Caco-2 (cell line): ENCODE results near the gene STK16. TPM values are rescaled to one million over a fixed set of nuclear protein-coding genes. Genes with fewer than 3 reads are reported as not detected.
A peak's percentile ranks its signal among the peaks of the same experiment; 100 is the strongest.

Source experiments
- BruUV-seq: library from RNA; stranded (reverse); fragments of 400-500 nt; replicated peaks from 2 replicates; lab custom pipeline; 2021; lab: Mats Ljungman, UMichigan
- CTCF ChIA-PET: fragments of 300-600 bp; sonication (Branson Sonifier 250); formaldehyde crosslinking; loops from one replicate; lab custom pipeline; 2022; ENCODE audit warnings: antibody characterized with exemption; lab: Charles Lee
- POLR2A ChIA-PET: fragments of 300-600 bp; sonication (Branson Sonifier 250); formaldehyde crosslinking; loops from one replicate; lab custom pipeline; 2022; ENCODE audit warnings: antibody characterized with exemption; lab: Charles Lee
- DNase-seq, 2 experiments: peaks; one replicate each; pipeline versions ENCODE4 v3.0.0 to v3.0.0-alpha.2; 2020 to 2022
- H3K27me3 ChIP-seq: replicated peaks from 2 replicates; pipeline ENCODE4 v1.6.0; 2011; ENCODE audit warnings: low read length; ENCODE audit not compliant: control insufficient read depth, insufficient read depth
- H3K36me3 ChIP-seq: 2 replicates; pipeline ENCODE4 v1.5.1; 2011; ENCODE audit warnings: low read length; ENCODE audit not compliant: control insufficient read depth, insufficient read depth
- H3K4me1 ChIP-seq: fragments of 250-450 bp; sonication (Bioruptor Pico); 2 replicates; pipeline ENCODE4 v1.5.1; 2020; ENCODE audit warnings: mild to moderate bottlenecking
- H3K4me3 ChIP-seq: 2 replicates; pipeline ENCODE4 v1.5.1; 2011; ENCODE audit warnings: low read depth, mild to moderate bottlenecking, control low read depth, low read length
- H3K9me3 ChIP-seq: fragments of 250-450 bp; sonication (Bioruptor Pico); 2 replicates; pipeline ENCODE4 v1.5.1; 2020; ENCODE audit warnings: mild to moderate bottlenecking, moderate library complexity
- H3K27ac Mint-ChIP-seq: one replicate; pipeline ENCODE4 v1.8.0; 2022; ENCODE audit warnings: mixed read lengths; ENCODE audit not compliant: unreplicated experiment
- H3K27me3 Mint-ChIP-seq: one replicate; pipeline ENCODE4 v1.8.0; 2022; ENCODE audit warnings: mixed read lengths; ENCODE audit not compliant: insufficient read depth, unreplicated experiment
- H3K36me3 Mint-ChIP-seq: one replicate; pipeline ENCODE4 v1.8.0; 2022; ENCODE audit warnings: mild to moderate bottlenecking, mixed read lengths; ENCODE audit not compliant: insufficient read depth, unreplicated experiment
- H3K4me1 Mint-ChIP-seq: one replicate; pipeline ENCODE4 v1.8.0; 2022; ENCODE audit warnings: low read depth, mixed read lengths; ENCODE audit not compliant: unreplicated experiment
- H3K4me3 Mint-ChIP-seq: one replicate; pipeline ENCODE4 v1.8.0; 2022; ENCODE audit warnings: mild to moderate bottlenecking, moderate library complexity, mixed read lengths; ENCODE audit not compliant: unreplicated experiment
- H3K9me3 Mint-ChIP-seq: one replicate; pipeline ENCODE4 v1.8.0; 2022; ENCODE audit warnings: mixed read lengths; ENCODE audit not compliant: unreplicated experiment
- CTCF ChIP-seq, 2 experiments: fragments of 200-600 bp in 1 of 2; IDR thresholded peaks; 1 replicate in 1 of 2; 2 replicates in 1 of 2; pipeline versions ENCODE4 v1.5.1 to v1.8.0; 2011 to 2022; ENCODE audit warnings: antibody characterized with exemption in 1 of 2, control low read depth in 1 of 2, inconsistent platforms in 1 of 2, low read depth in 1 of 2, low read length in 1 of 2, mild to moderate bottlenecking in 1 of 2, moderate library complexity in 1 of 2; ENCODE audit not compliant: insufficient read depth in 1 of 2, severe bottlenecking in 1 of 2, unreplicated experiment in 1 of 2
- intact Hi-C: fragments of 100-400 bp; cut with micrococcal nuclease; formaldehyde crosslinking; loops from one replicate; pipeline ENCODE4 v1.10.0; 2022; ENCODE audit not compliant: unreplicated experiment
- total RNA-seq: library from RNA; stranded (reverse); gene quantifications from 2 replicates; pipeline ENCODE4 v1.2.3, GENCODE V29; 2022

Gene STK16
- total RNA-seq, 1 experiment from 2014 or later, result 26.6 TPM

DNA sequence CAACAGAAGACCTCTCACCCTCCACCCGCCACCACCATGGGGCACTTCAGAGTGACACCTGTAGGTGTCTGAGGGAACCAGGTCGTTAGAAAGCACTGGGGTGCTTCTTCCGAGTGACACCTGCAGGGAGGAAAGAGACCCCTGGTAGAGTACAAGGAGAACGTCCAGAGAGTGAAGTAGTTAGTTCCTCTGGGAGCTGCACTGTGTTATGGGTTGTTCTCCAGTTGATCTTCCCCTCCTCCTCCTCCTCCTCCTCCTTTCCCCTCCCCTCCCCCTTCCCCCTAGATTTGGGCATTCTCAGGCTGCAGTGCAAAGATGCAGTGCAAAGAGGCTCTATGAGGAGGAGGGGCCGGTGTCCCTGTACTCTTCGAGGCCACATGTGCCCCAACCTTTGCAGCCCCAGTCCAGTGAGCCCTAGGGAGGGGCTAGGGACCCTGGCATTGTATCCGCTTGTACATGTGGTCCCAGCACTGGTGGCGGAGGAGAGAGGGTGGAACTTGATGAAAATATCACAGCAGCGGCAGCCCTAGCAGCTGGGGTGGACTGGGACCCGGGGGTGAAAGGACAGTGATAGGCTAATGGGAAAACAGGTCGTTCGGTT, 34.7 kb downstream of the STK16 start:
- POLR2A ChIA-PET, result interaction anchor here (1.0 to 1.9 kb wide), 3 partner anchors 35 to 219 kb away, joined by 5 to 8 read pairs (median 6); partner anchors contain the start of genes ANKZF1, ATG9A, GLB1L and GMPPA
- peak overlapping the region; percentile 85 for H3K4me3 ChIP-seq
- peaks cover 13% of the 10 kb centered on the region for H3K4me1 Mint-ChIP-seq
- DNase-seq, result no peak
- H3K9me3 ChIP-seq, result no peaks in the 10 kb centered on the region
- CTCF ChIA-PET, result interaction anchor here (1.4 to 5.8 kb wide), 4 partner anchors 15 to 62 kb away, joined by 4 to 92 read pairs (median 16); no protein-coding TSS in a partner anchor
- TF ChIP-seq CTCF (IDR thresholded peaks at IDR 0.05; ENCODE audit: insufficient read depth in 1 of 2, low read depth in 1 of 2, low read length in 1 of 2, severe bottlenecking in 1 of 2, unreplicated experiment in 1 of 2), result peak in 1 of 2 experiments; percentile 24
- H3K36me3 ChIP-seq, result peaks cover 3% of the 10 kb centered on the region
- no TSS peak for BruUV-seq
- intact Hi-C loops, result loop anchor here (1.0 to 5.0 kb wide), 5 partner anchors 26 to 103 kb away; partner anchors contain the start of genes ABCB6, ANKZF1, ATG9A and CNPPD1
- H3K27ac Mint-ChIP-seq, result peak overlapping the region; percentile 98
- no peaks in the 10 kb centered on the region for H3K27me3 ChIP-seq
- peaks cover 16% of the 10 kb centered on the region for H3K36me3 Mint-ChIP-seq
- H3K27me3 Mint-ChIP-seq, result no peaks in the 10 kb centered on the region
- H3K4me3 Mint-ChIP-seq, result peak overlapping the region; percentile 98
- H3K4me1 ChIP-seq, result peaks cover 24% of the 10 kb centered on the region
- H3K9me3 Mint-ChIP-seq, result no peaks in the 10 kb centered on the region

DNA sequence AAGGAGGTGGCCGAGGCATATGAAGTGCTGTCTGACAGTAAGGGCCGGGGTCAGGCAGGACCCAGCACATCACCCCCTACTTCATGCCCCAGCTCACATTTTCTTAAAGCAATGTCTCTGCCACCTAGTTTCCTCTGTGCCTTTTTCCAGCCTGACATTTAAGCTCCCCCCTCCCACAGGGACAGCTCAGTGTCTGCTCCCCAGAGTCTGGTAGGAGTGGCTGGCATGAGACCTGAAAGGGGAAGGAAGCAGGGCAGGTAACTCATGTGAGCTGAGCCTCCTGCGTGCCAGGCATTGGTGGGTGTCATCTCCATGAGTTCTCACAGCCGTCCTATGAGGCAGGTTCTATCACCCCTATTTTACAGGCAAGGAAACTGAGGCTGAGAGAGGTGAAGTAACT, 35.4 kb downstream of the STK16 start:
- H3K27ac Mint-ChIP-seq, result peak overlapping the region; percentile 98
- H3K4me3 ChIP-seq, result no peak overlapping the region
- CTCF ChIA-PET, result interaction anchor here (5.8 kb wide), 1 partner anchor 14 kb away, joined by 92 read pairs; no protein-coding TSS in a partner anchor
- BruUV-seq, result TSS peak; percentile 46
- H3K9me3 Mint-ChIP-seq, result no peaks in the 10 kb centered on the region
- intact Hi-C loops, result no loop called here
- no peaks in the 10 kb centered on the region for H3K27me3 ChIP-seq
- no peaks in the 10 kb centered on the region for H3K27me3 Mint-ChIP-seq
- H3K4me1 ChIP-seq, result peaks cover 23% of the 10 kb centered on the region
- DNase-seq, result no peak
- H3K4me3 Mint-ChIP-seq, result peak overlapping the region; percentile 98
- peaks cover 16% of the 10 kb centered on the region for H3K36me3 Mint-ChIP-seq
- TF ChIP-seq CTCF (IDR thresholded peaks at IDR 0.05; ENCODE audit: insufficient read depth in 1 of 2, low read depth in 1 of 2, low read length in 1 of 2, severe bottlenecking in 1 of 2, unreplicated experiment in 1 of 2), result no peak
- POLR2A ChIA-PET, result no interaction called here
- peaks cover 13% of the 10 kb centered on the region for H3K4me1 Mint-ChIP-seq
- no peaks in the 10 kb centered on the region for H3K9me3 ChIP-seq
- H3K36me3 ChIP-seq, result peaks cover 3% of the 10 kb centered on the region

- TF ChIP-seq CTCF (IDR thresholded peaks at IDR 0.05; ENCODE audit: insufficient read depth in 1 of 2, low read depth in 1 of 2, low read length in 1 of 2, severe bottlenecking in 1 of 2, unreplicated experiment in 1 of 2), result no peak
- intact Hi-C loops, result no loop called here
- ChIA-PET POLR2A (interaction anchor here (1.3 kb wide), 1 partner anchor 64 kb away, joined by 3 read pairs; no protein-coding TSS in a partner anchor), CTCF (interaction anchor here (5.8 kb wide), 1 partner anchor 13 kb away, joined by 92 read pairs; no protein-coding TSS in a partner anchor)
- H3K9me3 Mint-ChIP-seq, result no peaks in the 10 kb centered on the region
- Histone ChIP-seq H3K4me1 (peaks cover 23% of the 10 kb centered on the region), H3K27me3 (no peaks in the 10 kb centered on the region), H3K36me3 (peaks cover 3% of the 10 kb centered on the region), H3K9me3 (no peaks in the 10 kb centered on the region), H3K4me3 (no peak overlapping the region)
- peaks cover 13% of the 10 kb centered on the region for H3K4me1 Mint-ChIP-seq
- no peak overlapping the region for H3K27ac Mint-ChIP-seq
- H3K27me3 Mint-ChIP-seq, result no peaks in the 10 kb centered on the region
- no peak overlapping the region for H3K4me3 Mint-ChIP-seq
- DNase-seq, result no peak
- no TSS peak for BruUV-seq
- H3K36me3 Mint-ChIP-seq, result peaks cover 21% of the 10 kb centered on the region
Observed at GRCh38 chr2:219281588-219281987, 36.3 kb downstream of the STK16 start.
